Muscle of back (tissue), 11 donors: ENCODE data around the gene NUPR1. TPM values are rescaled to one million over a fixed set of nuclear protein-coding genes. Genes with fewer than 3 reads are reported as not detected.
"Not testable (repeated sequence)": the region's sequence is repeated elsewhere in the genome, so short reads cannot be mapped to it uniquely, and the experiment has no call there.

Source experiments
- DNase-seq, 3 donors: peaks; one replicate each; pipeline versions ENCODE4 v3.0.0 to v3.0.0-alpha.2; 2013
- polyA plus RNA-seq, 10 donors: library from polyadenylated mRNA; unstranded; fragments of 120-200 nt; gene quantifications; one replicate each; pipeline ENCODE4 v1.2.1, GENCODE V29; 2013; ENCODE audit not compliant: insufficient read length in 10 of 10

Gene NUPR1
- polyA plus RNA-seq, 10 donors: 26.4 to 55.6 (median 35.4) TPM

GRCh38 chr16:28529124-28529523 is 9.7 kb downstream of the NUPR1 start:
- DNase-seq: no peak

DNA sequence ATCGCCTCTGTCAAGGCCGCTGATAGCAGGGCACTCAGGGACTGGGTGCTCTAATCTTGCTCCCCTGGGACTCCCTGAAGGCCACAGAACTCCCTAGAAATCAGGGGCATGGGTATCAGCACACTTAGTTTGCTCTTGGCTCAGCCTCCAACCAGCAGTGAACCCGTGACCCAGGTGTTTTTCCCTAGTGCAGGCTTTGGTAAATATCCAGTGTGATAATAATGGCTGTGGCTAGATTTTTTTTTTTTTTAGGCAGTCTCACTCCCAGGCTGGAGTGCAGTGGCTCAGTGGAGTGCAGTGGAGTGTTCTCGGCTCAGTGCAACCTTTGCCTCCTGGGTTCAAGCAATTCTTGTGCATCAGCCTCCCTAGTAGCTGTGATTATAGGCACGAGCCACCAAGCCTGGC is 10.3 kb downstream of the NUPR1 start:
- DNase-seq: no peak

DNA sequence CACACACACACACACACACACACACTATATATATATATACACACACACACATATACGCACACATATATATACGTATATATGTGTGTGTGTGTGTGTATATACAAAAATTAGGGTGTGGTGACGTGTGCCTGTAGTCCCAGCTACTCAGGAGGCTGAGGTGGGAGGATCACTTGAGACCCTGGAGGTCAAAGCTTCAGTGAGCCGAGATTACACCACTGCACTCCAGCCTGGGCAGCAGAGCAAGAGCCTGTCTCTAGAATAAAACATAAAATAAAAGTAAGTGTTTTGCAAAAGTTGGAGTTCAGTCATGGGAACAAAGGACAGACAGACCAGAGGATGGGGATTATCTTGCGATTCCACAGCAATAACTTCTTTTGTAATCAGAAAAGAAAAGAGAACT is 10.8 kb downstream of the NUPR1 start:
- no peak for DNase-seq

DNA sequence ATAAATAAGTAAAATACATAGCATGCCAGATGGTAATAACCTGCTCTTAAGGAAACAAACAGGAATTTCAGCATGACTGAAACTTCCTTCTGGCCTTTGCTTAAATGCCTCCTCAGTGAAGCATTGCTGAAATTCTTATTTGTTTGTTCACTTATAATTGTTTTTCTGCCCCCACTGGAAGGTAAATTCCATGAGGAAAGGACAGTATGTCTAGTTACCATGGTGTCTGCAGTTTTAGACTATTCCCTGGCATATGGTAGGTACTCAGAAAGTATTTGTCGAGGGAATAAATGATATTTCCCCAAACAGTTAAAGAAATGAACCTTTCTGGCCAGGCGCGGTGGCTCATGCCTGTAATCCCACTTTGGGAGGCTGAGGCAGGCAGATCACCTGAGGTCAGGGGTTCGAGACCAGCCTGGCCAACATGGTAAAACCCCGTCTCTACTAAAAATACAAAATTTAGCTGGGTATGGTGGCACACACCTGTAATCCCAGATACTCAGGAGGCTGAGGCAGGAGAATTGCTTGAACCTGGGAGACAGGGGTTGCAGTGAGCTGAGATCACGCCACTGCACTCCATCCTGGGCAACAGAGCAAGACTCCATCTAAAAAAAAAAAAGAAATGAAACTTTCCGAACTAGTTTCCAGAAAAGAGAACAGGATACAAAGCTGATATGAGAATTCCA is 11.5 kb downstream of the NUPR1 start:
- DNase-seq: not testable (repeated sequence)

DNA sequence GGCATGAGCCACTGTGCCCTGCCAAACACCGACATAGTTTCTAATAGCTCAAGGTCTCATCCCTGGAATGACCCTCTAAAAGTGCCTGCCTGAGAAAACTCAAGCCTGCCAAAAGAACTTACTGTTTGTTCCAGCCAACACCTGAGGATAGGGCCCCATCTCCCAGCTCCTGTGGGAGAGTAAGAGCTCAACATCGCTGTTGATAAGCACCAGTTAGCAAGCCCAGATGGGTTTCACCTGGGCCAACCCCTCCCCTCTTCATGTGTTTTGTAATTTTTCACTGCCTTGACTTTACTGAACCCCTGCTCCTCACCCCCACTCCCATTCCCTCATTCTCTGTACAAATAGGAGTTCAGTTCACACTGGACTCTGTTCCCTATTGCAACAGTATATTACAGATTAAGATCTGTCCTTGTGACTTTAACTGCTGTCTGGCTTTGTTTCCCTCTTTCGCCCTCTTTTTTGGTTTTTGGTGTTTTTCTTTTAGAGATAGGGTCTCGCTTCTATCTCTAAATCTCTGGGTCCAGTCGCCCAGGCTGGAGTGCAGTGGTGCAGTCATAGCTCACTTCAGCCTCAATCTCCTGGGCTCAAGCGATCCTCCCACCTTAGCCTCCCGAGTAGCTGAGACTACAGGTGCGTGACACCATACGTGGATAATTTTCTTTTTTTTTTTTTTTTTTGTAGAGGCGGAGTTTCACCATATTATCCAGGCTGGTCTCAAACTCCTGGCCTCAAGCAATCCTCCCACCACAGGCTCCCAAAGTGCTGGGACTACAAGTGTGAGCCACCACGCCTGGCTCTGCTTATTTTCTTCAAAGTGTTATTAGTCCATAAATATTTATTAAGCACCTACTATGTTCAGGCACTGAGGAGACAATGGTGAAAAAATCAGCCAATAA is 12.3 kb downstream of the NUPR1 start:
- DNase-seq: no peak

DNA sequence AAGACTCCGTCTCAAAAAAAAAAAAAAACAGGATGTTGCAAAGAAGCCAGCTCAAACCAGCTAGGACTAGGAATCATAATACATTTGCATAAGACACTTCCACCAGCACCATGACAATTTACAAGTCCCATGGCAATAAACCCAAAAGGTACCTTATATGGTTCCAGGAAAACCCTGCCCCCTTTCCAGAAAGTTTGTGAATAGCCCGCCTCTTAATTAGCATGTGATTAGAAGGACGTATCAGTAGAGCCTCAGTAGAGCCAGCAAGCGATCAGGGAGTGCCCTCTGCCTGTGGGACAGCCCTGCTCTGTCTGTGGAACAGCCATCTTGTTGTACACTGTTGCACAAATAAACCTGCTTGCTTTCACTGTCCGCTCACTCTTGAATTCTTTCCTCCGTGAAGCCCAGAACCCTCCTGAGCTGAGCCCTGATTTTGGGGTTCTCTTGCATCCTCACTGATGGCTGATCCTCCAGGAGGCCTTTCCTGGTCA is 14.0 kb downstream of the NUPR1 start:
- DNase-seq: no peak

- DNase-seq: no peak
These were observed 16.0 kb downstream of the NUPR1 start for GRCh38 chr16:28522792-28523191.

- no peak for DNase-seq
These were observed 17.3 kb downstream of the NUPR1 start for GRCh38 chr16:28521436-28521835.

GRCh38 chr16:28520672-28521071 is 18.1 kb downstream of the NUPR1 start:
- DNase-seq: no peak

DNA sequence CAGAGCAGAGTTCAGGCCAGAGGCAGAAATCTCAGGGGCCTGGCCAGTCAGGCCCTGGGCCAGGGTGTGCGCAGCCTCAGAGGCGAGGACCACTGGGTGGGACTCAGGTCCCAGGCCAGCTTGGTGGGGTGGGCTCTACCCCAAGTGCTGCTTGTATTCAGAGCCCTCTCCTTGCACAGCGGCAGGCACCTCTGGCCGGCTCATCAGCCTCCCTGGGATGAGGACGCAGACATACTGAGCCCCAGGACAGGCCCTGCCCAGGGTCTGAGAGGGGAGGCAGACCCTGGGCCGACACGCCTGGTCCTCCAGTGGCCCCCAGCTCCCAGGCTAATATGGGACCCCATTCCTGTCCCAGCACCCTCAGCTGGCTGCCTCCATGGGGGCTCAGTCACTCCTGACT is 24.5 kb downstream of the NUPR1 start:
- no peak for DNase-seq

DNA sequence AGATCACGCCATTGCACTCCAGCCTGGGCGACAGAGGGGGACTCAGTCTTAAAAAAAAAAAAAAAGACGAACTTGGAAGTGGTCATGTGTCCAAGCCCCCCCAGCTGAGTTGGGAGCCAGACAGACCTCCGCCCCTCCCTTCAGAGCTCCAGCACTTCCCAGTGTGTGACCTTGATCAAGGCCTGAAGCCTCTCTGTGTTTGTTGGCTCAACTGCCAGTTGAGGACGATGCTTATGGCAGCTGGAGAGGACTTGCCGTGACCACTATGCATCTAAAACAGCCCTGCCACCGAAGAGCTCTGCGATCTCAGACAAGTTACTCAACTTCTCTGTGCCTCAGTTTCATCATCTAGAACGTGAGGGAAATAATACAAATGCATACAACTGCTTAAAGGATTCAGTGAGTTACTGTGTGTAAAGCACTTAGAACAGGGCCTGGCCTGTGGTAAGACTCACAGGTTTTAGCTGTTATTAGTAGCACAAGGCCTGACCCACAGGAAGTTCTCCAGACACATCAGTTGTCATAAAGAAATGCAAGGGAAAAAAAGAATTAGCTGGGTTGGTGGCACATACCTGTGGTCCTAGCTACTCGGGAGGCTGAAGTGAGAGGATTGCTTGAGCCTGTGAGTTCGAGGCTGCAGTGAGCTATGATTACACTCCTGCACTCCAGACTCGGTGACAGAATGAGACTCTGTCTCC is 25.1 kb downstream of the NUPR1 start:
- no peak for DNase-seq

DNA sequence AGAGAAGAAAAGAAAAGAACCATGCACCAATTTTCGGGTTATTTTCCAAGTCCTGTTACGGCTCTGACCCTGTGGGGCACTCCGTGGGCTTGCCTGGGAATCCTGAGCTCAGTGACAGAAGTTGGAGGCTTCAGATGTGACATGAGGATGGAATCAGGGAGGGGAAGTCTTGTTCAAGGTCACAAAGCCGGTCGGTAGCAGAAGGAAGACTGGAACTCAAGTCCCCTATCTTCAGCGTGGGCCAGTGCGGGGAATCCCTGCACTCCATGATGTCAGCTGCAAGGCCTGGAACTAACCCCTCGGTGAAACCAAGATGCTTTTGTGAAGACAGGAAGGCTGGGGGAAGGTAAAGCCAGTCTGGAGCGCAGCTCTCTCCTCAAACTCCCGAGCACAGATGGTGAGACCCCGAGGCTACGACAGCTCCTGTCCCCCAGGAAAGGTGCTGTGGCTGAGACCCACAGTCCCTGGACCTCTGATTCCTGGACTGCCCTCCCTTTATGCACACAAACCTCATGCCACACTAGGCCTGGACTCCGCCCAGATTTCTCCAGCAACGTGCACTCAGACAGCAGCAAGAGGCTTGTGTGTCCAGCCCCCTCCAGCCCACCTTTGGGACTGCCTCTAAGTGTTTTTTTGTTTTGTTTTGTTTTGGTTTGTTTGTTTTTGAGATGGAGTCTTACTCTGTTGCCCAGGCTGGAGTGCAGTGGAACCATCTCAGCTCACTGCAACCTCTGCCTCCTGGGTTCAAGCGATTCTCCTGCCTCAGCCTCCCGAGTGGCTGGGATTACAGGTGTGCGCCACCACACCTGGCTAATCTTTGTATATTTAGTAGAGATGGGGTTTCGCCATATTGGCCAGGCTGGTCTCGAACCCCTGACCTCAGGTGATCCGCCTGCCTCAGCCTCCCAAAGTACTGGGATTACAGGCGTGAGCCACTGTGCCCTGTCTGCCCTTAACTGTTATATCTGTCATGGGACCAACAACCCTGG is 26.7 kb downstream of the NUPR1 start:
- DNase-seq: no peak

DNA sequence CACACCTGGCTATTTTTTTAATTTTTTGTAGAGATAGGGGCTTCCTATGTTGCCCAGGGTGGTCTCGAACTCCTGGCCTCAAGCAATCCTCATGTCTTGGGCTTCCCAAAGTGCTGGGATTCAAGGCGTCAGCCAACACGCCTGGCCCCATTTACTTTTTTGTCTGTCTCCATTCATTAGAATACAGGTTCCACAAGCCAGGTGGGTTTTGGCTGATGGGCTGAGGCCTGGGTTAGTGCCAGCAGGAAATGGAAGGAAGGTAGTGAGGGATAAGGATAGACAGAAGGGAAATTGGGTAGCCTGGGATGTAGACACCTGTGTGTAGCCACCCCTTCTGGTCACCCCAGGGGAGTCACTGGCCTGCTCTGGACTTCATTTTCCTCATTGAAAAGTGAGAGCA is 27.7 kb downstream of the NUPR1 start:
- DNase-seq: no peak

DNA sequence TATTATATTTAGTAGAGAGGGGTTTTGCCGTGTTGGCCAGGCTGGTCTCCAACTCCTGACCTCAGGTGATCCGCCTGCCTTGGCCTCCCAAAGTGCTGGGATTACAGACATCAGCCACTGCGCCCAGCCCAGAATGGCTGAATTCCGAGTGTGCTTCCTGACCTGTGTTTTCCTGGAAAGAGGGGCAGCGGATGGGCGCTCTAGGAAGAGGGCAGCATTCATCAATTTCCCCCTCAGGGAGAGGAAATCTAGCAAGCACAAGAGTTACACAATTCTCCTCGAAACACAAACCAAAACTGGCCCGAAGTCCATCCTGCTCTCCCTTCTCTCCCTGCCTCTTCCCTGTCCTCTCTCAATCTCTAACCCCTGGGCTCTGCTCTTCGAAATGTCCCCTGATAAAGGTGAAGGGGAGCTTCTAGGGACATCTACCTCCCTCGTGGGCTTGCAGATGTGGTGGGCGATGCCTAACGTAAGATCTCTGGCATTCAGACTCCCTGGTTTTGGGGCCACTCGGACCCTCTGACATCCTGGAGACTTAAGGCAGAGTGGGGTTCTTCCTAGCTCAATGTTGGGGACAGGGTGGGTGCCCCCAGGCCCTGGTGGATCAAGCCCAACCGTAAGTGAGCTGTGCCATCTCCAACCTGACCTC is 33.2 kb downstream of the NUPR1 start:
- no peak for DNase-seq

DNA sequence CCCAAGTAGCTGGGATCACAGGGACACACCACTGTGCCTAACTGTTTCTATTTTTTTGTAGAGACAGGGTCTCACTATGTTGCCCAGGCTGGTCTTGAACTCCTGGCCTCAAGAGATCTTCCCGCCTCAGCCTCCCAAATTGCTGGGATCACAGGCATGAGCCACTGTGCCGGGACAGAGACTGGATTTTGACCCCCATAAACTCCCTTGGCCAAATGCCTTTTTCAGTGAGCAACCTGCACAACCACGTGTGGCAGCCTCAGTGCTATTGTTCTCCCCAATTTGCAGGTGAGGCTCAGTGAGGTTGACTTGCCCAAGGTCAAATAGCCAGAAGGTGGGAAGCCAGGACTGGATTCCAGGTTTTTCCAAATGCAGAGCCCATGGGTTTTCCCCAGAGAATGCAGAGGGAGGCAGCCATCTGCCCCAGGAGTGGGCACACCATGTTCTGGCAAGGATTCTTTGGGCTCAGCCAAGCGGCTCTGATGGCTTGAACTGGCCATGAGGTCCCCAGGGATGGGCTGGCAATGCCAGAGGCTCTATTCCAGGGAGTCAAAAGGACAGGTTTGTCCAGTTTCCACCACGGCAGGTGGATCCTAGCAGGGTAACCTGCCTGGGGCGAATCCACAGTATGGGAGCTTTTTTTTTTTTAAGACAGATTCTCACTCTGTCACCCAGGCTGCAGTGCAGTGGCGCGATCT is 33.9 kb downstream of the NUPR1 start:
- no peak for DNase-seq

DNA sequence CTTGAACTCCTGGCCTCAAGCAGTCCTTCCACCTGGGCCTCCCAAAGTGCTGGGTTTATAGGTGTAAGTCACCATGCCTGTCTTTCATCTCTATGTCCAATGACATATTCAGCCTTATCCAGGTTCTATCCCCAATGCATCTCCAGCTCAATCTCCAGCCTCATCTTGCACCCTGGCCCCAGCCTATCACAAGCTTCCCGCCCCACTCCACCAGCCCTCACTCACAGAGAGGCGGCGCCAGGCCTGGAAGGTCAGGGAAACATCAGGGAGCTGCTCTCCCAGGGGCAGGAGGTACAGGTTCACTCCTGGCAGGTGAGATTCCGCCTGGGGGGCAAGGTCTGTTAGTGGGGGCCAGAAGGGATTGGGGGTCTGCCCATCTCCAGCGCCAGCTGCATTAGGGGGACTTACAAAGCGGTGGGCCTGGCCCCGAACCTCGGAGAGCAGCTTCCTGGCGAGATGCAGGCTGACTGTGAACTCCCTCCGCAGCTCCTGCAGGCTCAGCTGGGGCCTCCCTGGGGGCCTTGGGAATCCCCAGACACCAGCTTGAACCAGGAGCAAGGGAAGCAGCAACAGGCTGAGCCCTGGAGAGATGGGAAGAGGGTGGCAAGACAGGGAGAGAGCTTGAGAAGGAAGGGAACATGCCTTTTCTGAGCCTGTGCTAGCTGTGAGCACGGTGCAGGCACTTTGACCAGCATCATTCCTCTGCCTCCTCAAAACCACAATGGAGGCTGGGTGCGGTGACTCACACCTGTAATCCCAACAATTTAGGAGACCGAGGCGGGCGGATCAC is 35.1 kb downstream of the NUPR1 start:
- DNase-seq: no peak

- no peak for DNase-seq
These were observed 36.5 kb downstream of the NUPR1 start for GRCh38 chr16:28502290-28502689.

DNA sequence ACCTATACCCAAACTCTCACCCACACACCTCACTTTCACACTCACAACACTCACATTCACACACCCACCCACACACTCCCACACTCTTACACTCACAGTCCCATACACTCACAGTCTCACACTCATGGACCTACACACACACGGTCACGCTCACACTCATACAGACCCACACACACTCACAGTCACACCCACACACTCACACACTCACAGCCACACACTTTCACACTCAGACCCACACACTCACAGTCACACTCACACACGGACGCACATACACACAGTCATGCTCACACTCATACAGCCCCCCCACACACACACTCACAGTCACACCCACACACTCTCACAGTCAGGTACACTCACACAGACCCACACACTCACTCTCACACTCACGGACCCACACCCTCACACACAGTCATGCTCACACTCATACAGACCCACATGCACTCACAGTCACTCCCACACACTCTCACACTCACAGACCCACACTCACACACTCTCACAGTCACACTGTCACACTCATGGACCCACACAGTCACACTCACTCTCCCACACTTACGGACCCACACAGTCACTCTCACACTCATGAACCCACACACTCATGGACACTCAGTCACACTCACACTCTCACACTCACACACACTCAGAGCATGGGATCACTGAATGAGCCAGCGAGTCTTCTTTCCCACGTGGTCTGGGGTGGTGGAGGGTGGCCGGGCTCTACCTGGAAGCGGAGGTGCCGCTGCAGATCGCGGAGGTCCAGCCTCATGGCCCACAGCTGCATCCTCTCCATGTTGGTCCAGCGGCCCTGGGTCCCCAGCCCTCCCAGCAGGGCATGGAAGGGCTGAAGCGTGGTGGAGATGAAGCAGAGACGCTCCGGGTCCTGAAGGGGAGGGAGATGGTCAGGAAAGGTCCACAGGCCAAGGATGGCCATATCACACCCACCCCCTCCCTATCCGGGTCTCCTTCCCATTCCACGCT is 37.2 kb downstream of the NUPR1 start:
- DNase-seq: no peak
